NT2/D1 (cell line): ENCODE measurements around the gene LPIN2.

Source experiments
- SUZ12 ChIP-seq: IDR thresholded peaks from 2 replicates; pipeline ENCODE4 v1.6.1; 2011; ENCODE audit not compliant: insufficient read length, insufficient read depth; ENCODE audit errors: extremely low read depth
- YY1 ChIP-seq: IDR thresholded peaks from 2 replicates; pipeline ENCODE4 v1.6.1; 2011; ENCODE audit not compliant: insufficient read length, insufficient read depth
- ZNF274 ChIP-seq: IDR thresholded peaks from 2 replicates; pipeline ENCODE4 v1.6.1; 2011; ENCODE audit warnings: mild to moderate bottlenecking, low read depth, low read length

GRCh38 chr18:2997846-2998564, 14.9 kb downstream of the LPIN2 start:
- TF ChIP-seq SUZ12: no peak
- TF ChIP-seq YY1: no peak
- no peak for TF ChIP-seq ZNF274
